AG09309 (cell line): ENCODE measurements around the gene TGFBR1.
"Not testable (repeated sequence)": the region's sequence is repeated elsewhere in the genome, so short reads cannot be mapped to it uniquely, and the experiment has no call there.

Experiments used
- DNase-seq: peaks from one replicate; pipeline ENCODE4 v3.0.0-alpha.2; 2010; ENCODE audit warnings: low read depth
- H3K4me3 ChIP-seq: 2 replicates; pipeline ENCODE4 v1.5.1; 2011; ENCODE audit warnings: mild to moderate bottlenecking, low read depth, low read length, moderate library complexity; ENCODE audit not compliant: control insufficient read depth
- TF ChIP-seq, protein P1 (sequence below): IDR thresholded peaks from 2 replicates; pipeline ENCODE4 v1.5.1; 2011; ENCODE audit warnings: mild to moderate bottlenecking, low read depth, low read length, inconsistent platforms; ENCODE audit not compliant: insufficient read depth, control insufficient read depth; ENCODE audit errors: missing control alignments

Gene TGFBR1

DNA sequence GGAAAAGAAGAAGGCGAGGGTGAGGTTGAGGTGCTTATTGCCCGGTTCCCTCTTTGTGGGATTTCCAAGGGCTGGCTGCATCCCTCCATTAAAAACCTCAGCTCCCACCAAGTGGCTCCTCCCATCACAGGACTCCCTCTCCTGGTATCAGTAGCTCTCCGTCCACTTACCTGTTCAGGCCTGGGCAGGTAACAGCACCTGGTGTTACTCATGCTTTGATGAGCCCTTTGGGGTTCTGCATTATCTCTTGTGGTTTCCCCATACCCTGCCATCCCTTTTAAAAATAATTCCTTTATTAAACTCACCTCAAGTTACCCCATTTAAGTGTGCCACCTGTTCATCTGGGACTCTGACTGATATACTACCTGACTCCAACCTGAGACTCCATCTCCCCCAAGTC, 17.5 kb upstream of the TGFBR1 start:
- no peak overlapping the region for H3K4me3 ChIP-seq
- no peak for DNase-seq
- TF ChIP-seq, protein P1, sequence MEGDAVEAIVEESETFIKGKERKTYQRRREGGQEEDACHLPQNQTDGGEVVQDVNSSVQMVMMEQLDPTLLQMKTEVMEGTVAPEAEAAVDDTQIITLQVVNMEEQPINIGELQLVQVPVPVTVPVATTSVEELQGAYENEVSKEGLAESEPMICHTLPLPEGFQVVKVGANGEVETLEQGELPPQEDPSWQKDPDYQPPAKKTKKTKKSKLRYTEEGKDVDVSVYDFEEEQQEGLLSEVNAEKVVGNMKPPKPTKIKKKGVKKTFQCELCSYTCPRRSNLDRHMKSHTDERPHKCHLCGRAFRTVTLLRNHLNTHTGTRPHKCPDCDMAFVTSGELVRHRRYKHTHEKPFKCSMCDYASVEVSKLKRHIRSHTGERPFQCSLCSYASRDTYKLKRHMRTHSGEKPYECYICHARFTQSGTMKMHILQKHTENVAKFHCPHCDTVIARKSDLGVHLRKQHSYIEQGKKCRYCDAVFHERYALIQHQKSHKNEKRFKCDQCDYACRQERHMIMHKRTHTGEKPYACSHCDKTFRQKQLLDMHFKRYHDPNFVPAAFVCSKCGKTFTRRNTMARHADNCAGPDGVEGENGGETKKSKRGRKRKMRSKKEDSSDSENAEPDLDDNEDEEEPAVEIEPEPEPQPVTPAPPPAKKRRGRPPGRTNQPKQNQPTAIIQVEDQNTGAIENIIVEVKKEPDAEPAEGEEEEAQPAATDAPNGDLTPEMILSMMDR = no peak

DNA sequence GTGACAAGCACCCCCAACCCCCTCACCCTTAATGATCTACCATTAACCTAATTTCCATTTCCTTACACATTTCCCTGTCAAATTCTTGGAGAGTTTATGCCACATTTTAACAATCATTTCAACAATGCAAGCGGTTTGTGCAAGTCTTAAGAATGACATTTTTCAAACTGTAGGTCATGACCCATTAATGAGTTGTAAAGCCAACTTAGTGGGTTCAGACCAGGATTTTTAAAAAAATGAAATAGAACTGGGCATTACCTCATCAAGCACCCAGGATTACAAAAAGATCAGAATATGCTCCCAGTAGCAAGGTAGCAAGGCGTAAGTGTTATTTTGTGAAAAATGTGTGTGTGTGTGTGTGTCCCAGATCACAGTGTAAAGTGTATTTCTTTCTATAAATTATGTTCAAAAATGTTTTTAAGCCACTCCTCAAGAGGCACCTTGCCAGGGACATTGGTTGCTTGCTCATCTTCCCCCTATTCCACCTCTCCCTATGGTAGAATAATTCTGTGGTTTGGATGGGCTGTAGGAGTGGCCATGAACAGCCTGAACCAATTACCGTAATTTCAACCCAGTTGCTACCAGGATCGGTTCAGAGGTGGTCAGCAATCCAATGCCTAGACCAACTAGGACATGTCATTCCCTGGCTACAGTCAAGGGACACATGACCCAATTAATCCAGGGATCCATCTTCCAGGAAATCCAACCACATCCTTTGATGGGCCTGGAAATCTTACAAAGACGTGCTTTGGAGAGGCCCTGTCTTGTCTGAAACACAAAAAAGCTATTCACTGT, 14.4 kb upstream of the TGFBR1 start:
- DNase-seq = no peak
- TF ChIP-seq, protein P1 = no peak

DNA sequence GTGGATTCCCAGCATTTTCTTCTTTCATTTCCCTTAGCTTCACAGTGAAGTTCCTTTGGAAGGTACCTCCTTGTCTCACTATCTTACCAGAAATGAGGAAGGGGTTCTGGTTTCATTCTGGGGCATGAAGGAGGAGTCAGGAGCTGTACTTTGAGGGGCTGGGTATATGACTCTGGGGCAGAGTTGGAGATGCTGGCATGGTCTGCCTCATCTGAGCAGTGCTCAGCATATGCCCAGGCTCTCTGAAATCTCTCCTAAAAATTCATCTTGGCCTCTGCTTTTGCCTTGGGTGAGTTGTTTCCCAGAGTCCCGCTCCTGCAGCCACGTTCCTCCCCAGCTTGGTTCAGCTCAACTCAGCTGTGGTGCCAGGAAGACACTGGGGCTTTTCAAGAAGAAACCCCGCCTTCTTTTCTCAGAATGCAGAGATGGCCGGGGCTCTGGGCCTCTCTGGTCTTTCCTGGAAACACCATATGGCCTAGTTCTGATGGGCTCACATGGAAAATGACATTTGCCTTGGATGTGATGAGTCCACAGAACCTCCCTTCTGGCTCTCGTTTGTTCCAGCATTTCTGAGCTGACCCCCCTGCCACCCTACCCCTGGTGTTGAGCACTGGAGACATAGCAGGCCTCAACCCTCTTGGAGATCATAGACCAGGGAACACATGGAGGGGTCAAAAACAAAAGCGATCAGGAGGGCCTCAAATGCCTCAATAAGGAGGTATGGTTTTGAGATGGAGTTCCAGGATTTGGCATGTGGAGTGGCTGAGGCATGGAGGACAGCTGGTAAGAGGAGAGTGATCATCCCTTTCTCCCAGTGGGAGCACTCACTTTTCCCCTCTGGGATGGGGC, 12.0 kb upstream of the TGFBR1 start:
- TF ChIP-seq, protein P1 = no peak
- DNase-seq = no peak

More for the DNA sequence above, 14.4 kb upstream of the TGFBR1 start:
- no peak overlapping the region for H3K4me3 ChIP-seq

DNA sequence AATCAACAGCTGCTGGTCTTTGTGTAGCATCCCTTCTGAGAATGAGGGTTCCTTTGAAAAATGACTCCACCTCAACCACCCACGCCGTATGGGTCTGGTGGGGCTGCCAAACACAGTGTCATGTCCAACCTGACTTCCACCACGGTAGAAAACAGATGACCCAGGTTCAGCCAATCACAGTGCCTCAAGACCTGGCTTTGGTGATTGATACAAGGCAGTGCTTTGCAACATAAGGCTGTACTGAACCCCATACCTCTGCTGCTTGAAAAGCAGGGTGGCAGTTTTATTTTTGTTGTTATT, 11.5 kb upstream of the TGFBR1 start:
- DNase-seq = no peak
- H3K4me3 ChIP-seq = no peak overlapping the region
- TF ChIP-seq, protein P1 = no peak

More for the DNA sequence above, 12.0 kb upstream of the TGFBR1 start:
- H3K4me3 ChIP-seq = no peak overlapping the region

DNA sequence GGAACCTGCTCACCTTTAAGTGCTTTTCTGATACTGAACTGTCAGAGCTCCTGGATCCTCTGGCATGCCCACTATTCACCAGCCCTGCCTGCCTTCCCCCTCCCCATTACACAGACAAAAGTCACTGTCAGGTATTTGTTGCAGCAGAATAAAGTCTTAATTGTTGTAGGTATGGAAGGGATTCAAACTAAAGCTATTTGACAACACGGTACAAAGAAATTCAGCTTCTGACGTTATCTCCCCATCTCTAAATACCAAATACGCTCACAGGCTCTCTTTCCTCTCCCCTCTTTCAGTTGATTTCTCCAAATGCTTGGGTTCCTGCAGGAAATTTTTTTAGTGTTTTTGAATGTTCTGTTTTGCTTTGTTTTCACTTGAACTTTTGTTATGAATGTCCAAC, 9.3 kb upstream of the TGFBR1 start:
- DNase-seq = no peak
- TF ChIP-seq, protein P1 = no peak
- H3K4me3 ChIP-seq = no peak overlapping the region

DNA sequence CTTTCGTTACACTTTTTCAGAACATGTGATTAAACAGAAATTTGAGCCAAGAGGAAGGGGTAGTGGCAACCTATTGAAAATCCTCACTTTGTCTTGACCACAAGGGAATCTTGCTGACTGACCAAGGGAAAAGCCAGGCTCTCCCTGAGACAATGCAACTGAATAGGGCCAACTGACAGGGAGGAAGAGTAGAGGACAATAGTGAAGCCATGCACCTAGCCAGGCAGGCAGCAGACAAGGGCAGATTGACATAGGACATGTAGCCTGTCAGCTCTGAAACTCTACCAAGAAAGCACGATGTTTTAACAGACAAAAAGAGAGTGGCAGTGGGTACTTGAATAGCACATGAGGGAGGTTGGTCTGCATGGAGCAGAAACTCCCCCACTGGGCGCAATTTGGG, 8.5 kb upstream of the TGFBR1 start:
- DNase-seq = no peak
- H3K4me3 ChIP-seq = no peak overlapping the region
- TF ChIP-seq, protein P1 = no peak

DNA sequence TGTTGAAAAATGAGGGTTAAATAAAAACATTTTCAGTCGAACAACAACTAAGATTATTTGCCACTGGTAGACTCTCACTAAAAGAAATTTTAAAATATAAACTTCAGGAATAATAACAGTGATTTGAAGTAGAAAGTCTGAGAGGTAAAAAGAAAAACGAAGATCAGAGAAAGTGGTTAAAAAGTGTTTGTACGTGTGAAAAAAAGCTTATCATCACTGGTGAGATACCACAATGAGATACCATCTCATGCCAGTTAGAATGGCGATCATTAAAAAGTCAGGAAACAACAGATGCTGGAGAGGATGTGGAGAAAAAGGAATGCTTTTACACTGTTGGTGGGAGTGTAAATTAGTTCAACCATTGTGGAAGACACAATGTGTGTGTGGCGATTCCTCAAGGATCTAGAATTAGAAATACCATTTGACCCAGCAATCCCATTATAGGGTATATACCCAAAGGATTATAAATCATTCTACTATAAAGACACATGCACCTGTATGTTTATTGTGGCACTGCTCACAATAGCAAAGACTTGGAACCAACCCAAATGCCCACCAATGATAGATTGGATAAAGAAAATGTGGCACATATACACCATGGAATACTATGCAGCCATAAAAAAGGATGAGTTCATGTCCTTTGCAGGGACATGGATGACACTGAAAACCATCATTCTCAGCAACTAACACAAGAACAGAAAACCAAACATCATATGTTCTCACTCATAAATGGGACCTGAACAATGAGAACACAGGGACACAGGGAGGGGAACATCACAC, 4.9 kb upstream of the TGFBR1 start:
- not testable (repeated sequence) for H3K4me3 ChIP-seq, DNase-seq
